PFSK-1 (cell line): ENCODE results near the gene TET3.

Experiments
- FOXP2 ChIP-seq: optimal IDR thresholded peaks from 2 replicates; pipeline ENCODE3; 2011; ENCODE audit warnings: borderline replicate concordance, control low read depth, inconsistent platforms; ENCODE audit not compliant: insufficient read depth; ENCODE audit errors: extremely low read length, extremely low read depth
- POLR2AphosphoS5 ChIP-seq: IDR thresholded peaks from 2 replicates; pipeline ENCODE4 v1.6.1; 2012; ENCODE audit warnings: low read depth, mild to moderate bottlenecking, control low read depth, low read length, moderate library complexity
- SIN3A ChIP-seq: IDR thresholded peaks from 2 replicates; pipeline ENCODE4 v1.6.1; 2012; ENCODE audit warnings: mild to moderate bottlenecking, low read length, moderate library complexity, borderline replicate concordance; ENCODE audit not compliant: insufficient read depth
- TAF1 ChIP-seq: IDR thresholded peaks from 2 replicates; pipeline ENCODE4 v1.6.1; 2012; ENCODE audit warnings: low read length, control low read depth, borderline replicate concordance; ENCODE audit not compliant: insufficient read depth
- TF ChIP-seq, protein P1 (sequence below), 2 experiments: IDR thresholded peaks; 2 replicates each; pipeline versions ENCODE4 v1.6.1 to v1.8.0; 2011 to 2012; ENCODE audit warnings: low read depth in 2 of 2, low read length in 2 of 2, control low read depth in 1 of 2, inconsistent platforms in 1 of 2, mild to moderate bottlenecking in 1 of 2, moderate library complexity in 1 of 2; ENCODE audit not compliant: insufficient read depth in 1 of 2

The TET3 gene

DNA sequence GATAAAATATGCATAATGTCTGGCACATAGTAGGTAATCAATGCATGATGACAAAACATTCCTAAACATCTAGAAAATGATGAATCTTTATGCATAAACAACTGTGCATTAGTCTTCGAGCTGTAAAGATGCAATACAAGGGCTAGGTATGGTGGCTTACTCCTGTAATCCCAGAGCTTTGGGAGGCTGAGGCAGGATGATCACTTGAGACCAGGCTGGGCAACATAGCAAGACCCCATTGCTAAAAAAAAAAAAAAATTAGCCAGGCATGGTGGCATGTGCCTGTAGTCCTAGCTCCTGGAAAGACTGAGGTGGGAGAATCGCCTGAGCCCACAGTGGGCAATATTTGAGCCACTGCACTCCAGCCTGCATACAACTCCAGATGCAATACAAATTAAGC is 5.3 kb downstream of the TET3 start:
- TF ChIP-seq TAF1 (no peak), FOXP2 (no peak), SIN3A (no peak), POLR2AphosphoS5 (no peak)
- TF ChIP-seq, protein P1, sequence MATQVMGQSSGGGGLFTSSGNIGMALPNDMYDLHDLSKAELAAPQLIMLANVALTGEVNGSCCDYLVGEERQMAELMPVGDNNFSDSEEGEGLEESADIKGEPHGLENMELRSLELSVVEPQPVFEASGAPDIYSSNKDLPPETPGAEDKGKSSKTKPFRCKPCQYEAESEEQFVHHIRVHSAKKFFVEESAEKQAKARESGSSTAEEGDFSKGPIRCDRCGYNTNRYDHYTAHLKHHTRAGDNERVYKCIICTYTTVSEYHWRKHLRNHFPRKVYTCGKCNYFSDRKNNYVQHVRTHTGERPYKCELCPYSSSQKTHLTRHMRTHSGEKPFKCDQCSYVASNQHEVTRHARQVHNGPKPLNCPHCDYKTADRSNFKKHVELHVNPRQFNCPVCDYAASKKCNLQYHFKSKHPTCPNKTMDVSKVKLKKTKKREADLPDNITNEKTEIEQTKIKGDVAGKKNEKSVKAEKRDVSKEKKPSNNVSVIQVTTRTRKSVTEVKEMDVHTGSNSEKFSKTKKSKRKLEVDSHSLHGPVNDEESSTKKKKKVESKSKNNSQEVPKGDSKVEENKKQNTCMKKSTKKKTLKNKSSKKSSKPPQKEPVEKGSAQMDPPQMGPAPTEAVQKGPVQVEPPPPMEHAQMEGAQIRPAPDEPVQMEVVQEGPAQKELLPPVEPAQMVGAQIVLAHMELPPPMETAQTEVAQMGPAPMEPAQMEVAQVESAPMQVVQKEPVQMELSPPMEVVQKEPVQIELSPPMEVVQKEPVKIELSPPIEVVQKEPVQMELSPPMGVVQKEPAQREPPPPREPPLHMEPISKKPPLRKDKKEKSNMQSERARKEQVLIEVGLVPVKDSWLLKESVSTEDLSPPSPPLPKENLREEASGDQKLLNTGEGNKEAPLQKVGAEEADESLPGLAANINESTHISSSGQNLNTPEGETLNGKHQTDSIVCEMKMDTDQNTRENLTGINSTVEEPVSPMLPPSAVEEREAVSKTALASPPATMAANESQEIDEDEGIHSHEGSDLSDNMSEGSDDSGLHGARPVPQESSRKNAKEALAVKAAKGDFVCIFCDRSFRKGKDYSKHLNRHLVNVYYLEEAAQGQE (IDR thresholded peaks at IDR 0.05; ENCODE audit: insufficient read depth in 1 of 2, low read depth in 2 of 2, low read length in 2 of 2), result no peak

DNA sequence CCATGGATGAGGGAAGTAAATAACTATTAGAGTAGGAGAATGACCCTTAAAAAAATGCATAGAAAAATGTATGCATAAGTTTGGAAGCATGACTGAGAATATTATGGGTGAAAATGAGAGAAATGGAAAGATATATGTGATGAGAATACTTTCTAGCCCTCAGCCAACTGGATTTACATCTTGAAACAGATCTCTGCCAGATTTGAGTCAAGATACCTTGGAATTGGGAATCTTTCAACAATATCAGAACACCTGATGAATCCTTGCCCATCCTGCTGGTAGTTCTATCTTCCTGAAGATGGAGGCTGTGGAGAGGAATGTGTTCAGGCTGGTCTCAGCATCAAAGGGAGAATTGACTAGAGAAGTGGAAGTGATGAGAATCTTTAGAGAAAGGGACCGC is 5.8 kb downstream of the TET3 start:
- no peak for TF ChIP-seq FOXP2
- no peak for TF ChIP-seq TAF1
- TF ChIP-seq SIN3A, result no peak
- TF ChIP-seq POLR2AphosphoS5, result no peak
- TF ChIP-seq, protein P1 (IDR thresholded peaks at IDR 0.05; ENCODE audit: insufficient read depth in 1 of 2, low read depth in 2 of 2, low read length in 2 of 2), result no peak

DNA sequence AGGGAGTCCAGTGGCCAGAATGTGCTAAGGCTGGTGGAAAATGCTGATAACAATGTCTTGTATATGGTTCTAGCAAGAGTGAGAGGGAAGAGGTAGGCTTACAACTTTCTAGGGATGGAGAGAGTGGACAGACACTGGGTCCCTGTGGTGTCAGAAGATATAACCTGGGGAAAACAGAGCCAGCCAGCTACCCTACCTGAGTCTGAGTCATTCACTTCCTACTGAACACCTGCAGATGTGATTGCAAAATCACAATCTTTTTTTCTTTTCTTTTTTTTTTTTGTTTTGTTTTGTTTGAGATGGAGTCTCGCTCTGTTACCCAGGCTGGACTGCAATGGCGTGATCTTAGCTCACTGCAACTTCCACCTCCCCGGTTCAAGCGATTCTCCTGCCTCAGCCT is 7.3 kb downstream of the TET3 start:
- TF ChIP-seq SIN3A, result no peak
- TF ChIP-seq TAF1, result no peak
- TF ChIP-seq, protein P1 (IDR thresholded peaks at IDR 0.05; ENCODE audit: insufficient read depth in 1 of 2, low read depth in 2 of 2, low read length in 2 of 2), result no peak
- TF ChIP-seq FOXP2, result no peak
- no peak for TF ChIP-seq POLR2AphosphoS5

DNA sequence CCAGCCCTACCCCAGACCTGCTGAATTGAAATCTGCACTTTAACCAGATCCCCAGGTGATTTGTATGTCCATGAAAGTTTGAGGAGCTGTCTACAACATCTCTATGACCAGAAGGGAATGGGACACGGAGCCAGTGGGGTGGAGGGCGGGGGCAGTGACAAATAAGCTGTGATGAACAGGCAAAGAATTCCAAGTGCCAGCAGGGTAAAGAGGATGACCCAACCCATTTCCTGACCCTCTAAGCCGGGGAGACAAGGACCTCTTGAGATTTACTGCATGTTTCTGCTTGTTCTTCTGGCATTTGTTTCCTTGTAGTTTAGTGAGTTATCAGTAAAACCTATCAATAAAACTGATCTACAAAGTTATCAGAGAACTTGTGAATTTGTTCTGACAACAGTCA is 8.7 kb downstream of the TET3 start:
- TF ChIP-seq FOXP2 (no peak), TAF1 (no peak)

DNA sequence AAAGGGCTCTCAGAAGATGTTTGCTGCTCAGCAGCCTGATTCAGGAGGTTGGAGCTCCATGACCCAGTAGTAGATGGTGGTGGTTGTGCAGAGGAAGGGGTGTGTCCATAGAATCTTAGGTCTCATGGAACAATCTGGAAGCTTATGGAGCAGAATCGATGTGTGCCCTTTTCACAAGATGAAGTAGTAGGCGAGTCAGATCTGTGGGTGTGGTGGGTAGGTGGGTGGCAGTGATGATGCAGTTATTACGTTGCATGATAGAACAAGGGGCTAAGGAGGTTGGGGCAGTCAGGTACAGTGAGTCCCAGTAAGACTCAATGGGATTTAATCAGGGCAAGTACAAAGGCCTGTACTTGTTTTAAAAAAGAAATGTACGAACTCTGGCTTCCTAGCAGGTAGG is 9.1 kb downstream of the TET3 start:
- no peak for TF ChIP-seq SIN3A
- TF ChIP-seq FOXP2, result no peak
- TF ChIP-seq POLR2AphosphoS5, result no peak
- TF ChIP-seq TAF1, result no peak
- TF ChIP-seq, protein P1 (IDR thresholded peaks at IDR 0.05; ENCODE audit: insufficient read depth in 1 of 2, low read depth in 2 of 2, low read length in 2 of 2), result no peak
